Thoracic aorta (tissue), 2 donors: ENCODE measurements around the gene CCDC92. TPM values are rescaled to one million over a fixed set of nuclear protein-coding genes. Genes with fewer than 3 reads are reported as not detected.

Experiments used
- ATAC-seq: fragments of 150-250 bp; one replicate; pipeline ENCODE4 v1.8.0; 2017; ENCODE audit warnings: low read depth; ENCODE audit not compliant: insufficient number of reproducible peaks, low FRiP score
- DNase-seq: peaks from one replicate; pipeline ENCODE4 v3.0.0-alpha.2; 2020; ENCODE audit warnings: low spot score
- H3K27ac ChIP-seq, 2 donors: fragments of 200-600 bp; sonication (generic); 1 replicate in 1 of 2; 2 replicates in 1 of 2; pipeline ENCODE4 v1.5.1; 2016; ENCODE audit warnings: mild to moderate bottlenecking in 2 of 2, moderate library complexity in 2 of 2
- H3K27me3 ChIP-seq: fragments of 200-600 bp; sonication (generic); replicated peaks from 2 replicates; pipeline ENCODE4 v1.6.0; 2016; ENCODE audit warnings: mild to moderate bottlenecking; ENCODE audit not compliant: insufficient read depth
- H3K36me3 ChIP-seq: fragments of 200-600 bp; sonication (generic); one replicate; pipeline ENCODE4 v1.5.1; 2016
- H3K4me1 ChIP-seq, 2 donors: fragments of 200-600 bp; sonication (generic); 1 replicate in 1 of 2; 2 replicates in 1 of 2; pipeline versions ENCODE4 v1.5.1 to v1.6.0; 2016; ENCODE audit warnings: low read depth in 2 of 2, mild to moderate bottlenecking in 1 of 2; ENCODE audit not compliant: control insufficient read depth in 1 of 2
- H3K4me3 ChIP-seq: fragments of 200-600 bp; sonication (generic); 2 replicates; pipeline ENCODE4 v1.5.1; 2016; ENCODE audit warnings: mild to moderate bottlenecking
- H3K9me3 ChIP-seq: fragments of 200-600 bp; sonication (generic); 2 replicates; pipeline ENCODE4 v1.5.1; 2016
- CTCF ChIP-seq: fragments of 200-600 bp; sonication (generic); IDR thresholded peaks from one replicate; pipeline ENCODE4 v1.5.1; 2019; ENCODE audit warnings: antibody characterized with exemption
- total RNA-seq, 2 donors: library from RNA; depleted of rRNA; stranded (reverse); fragments of >200 nt; gene quantifications; one replicate each; pipeline versions ENCODE4 v1.1.0 to v1.2.3, GENCODE V29; 2016

The CCDC92 gene
- total RNA-seq, 2 donors from 2014 or later: 34.4 to 58.9 TPM

DNA sequence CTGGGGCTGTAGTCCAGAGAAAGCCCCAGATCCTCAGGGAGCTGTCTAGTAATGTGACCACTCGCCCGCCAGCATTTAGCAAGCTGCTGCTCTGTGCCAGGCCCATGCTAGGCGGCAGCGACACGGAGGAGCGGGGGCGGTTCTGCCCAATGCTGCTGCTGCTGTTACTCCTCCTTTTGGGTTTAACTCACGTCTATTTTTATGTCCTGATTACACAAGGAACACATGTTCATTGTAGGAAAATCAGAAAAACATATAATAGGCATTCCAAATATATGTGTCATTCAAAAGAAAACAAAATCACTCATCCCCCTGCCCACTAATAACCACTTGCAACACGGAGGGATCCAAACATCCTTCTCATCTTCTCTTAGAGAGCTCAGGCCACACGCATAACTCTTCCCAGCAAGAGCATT lies 30.4 kb downstream of the CCDC92 start:
- peaks cover 4% of the 10 kb centered on the region for H3K9me3 ChIP-seq
- no peak overlapping the region for H3K4me3 ChIP-seq
- no peak for TF ChIP-seq CTCF
- peaks cover 30% of the 10 kb centered on the region for H3K36me3 ChIP-seq
- DNase-seq (no peak), ATAC-seq (peak; percentile 71)
- no peaks in the 10 kb centered on the region for H3K27me3 ChIP-seq
- H3K27ac ChIP-seq: peak overlapping the region; percentile 65 to 69
- H3K4me1 ChIP-seq: peaks cover 0 to 24% of the 10 kb centered on the region in 2 donors

DNA sequence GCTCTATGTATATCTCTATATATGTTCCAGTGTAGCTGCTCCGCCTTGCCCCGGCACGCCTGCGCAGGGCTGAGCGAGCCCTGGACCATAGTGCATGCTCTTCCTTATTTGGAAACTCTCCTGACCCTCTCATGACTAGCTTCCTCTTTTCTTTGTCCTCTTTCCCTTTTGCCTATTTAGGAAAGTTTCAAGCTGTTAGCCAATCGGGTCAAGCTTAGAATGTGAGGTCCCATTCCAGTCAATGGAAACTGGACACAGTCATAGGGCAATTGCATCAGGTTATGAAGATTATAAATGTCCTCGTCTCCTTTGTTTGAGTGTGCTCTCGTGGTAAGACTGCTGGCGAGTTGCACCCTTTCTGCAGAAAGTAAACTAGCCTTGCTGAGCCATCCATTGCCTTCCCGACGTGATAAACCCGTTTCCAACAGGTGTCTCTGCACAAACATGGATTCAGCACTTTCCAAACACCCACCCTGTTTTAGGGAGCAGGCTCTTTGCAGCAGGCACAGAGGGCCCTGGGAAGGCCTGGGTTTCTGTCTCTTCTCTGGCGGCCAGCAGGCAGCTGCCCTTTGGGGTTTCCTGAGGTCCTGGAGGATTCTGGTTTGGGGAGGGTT lies 30.9 kb downstream of the CCDC92 start:
- Histone ChIP-seq H3K27ac (peak overlapping the region; percentile 65 to 69), H3K4me3 (peak overlapping the region; percentile 7), H3K4me1 (peaks cover 0 to 24% of the 10 kb centered on the region in 2 donors), H3K36me3 (peaks cover 35% of the 10 kb centered on the region), H3K9me3 (peaks cover 4% of the 10 kb centered on the region), H3K27me3 (no peaks in the 10 kb centered on the region)
- DNase-seq: no peak
- peak; percentile 75 for ATAC-seq
- no peak for TF ChIP-seq CTCF

GRCh38 chr12:123941000-123941399 lies 31.6 kb downstream of the CCDC92 start:
- TF ChIP-seq CTCF: no peak
- Histone ChIP-seq H3K27ac (peak overlapping the region in 1 of 2 donors; percentile 65), H3K9me3 (peaks cover 4% of the 10 kb centered on the region), H3K27me3 (no peaks in the 10 kb centered on the region), H3K4me3 (no peak overlapping the region), H3K36me3 (peaks cover 43% of the 10 kb centered on the region), H3K4me1 (peaks cover 0 to 24% of the 10 kb centered on the region in 2 donors)
- ATAC-seq (no peak), DNase-seq (no peak)

GRCh38 chr12:123940627-123940966 lies 32.0 kb downstream of the CCDC92 start:
- H3K4me3 ChIP-seq: no peak overlapping the region
- ATAC-seq (no peak), DNase-seq (no peak)
- TF ChIP-seq CTCF: no peak
- peaks cover 46% of the 10 kb centered on the region for H3K36me3 ChIP-seq
- H3K27ac ChIP-seq: no peak overlapping the region
- H3K27me3 ChIP-seq: no peaks in the 10 kb centered on the region
- H3K9me3 ChIP-seq: peaks cover 4% of the 10 kb centered on the region
- H3K4me1 ChIP-seq: peaks cover 0 to 24% of the 10 kb centered on the region in 2 donors

DNA sequence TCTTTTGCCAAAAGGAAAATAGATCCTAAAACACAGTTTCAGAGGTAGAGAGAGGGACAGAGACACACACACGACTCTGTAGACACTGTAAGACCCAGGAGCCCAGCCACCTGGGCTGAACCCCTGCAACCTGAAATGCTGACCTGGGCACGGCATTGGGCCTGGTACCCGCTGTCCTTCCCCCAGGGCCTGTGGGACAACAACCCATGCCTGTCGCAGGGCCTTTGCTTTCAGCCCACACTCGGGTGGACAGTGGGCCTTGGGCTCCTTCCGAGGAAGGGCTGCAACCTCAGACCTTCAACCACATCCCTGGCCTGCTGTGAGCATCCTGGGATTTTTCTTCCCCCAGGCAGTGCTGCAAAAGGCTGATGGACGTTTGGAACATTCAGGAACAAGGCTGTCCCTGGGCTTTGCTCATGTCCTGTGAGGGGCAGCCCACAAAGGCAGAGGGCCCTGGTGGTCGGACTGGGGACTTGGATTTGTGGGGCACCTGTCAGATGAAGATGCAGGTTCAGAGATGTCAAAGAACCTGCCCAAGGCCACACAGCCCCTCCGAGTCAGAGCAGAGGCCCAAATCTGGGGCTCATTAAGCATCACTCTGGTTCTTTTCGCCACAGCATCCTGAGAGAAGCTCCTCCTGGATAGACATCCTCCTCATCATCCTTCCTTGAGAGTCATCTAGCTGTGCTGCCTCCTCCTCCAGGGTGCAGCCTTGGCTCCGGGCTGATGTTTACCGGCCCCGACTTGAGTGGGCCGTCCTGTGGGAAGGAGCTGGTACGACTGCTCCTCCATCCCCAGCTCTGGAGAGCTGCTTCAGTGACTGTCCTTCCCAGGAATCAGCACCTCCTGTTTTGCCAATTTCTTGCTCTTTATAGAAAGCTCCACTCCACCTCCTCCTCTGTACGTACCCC lies 32.7 kb downstream of the CCDC92 start:
- H3K27ac ChIP-seq: no peak overlapping the region
- no peak for DNase-seq
- H3K4me3 ChIP-seq: no peak overlapping the region
- H3K36me3 ChIP-seq: peaks cover 42% of the 10 kb centered on the region
- TF ChIP-seq CTCF: no peak
- peaks cover 0 to 24% of the 10 kb centered on the region in 2 donors for H3K4me1 ChIP-seq
- no peak for ATAC-seq
- H3K9me3 ChIP-seq: peaks cover 4% of the 10 kb centered on the region
- no peaks in the 10 kb centered on the region for H3K27me3 ChIP-seq
